Effector memory CD4-positive, alpha-beta T cell (primary cell): ENCODE results near the gene TBX21.

Experiments used
- DNase-seq, 3 donors: peaks; one replicate each; pipeline ENCODE4 v3.0.0-alpha.2; 2020
- H3K27ac ChIP-seq: 2 replicates; pipeline ENCODE4 v1.7.0; 2013; ENCODE audit warnings: mild to moderate bottlenecking, low read length, moderate library complexity; ENCODE audit not compliant: insufficient read depth, poor library complexity, severe bottlenecking
- H3K27me3 ChIP-seq: replicated peaks from 2 replicates; pipeline ENCODE4 v1.7.0; 2013; ENCODE audit warnings: mild to moderate bottlenecking, low read length; ENCODE audit not compliant: insufficient read depth, control insufficient read depth, poor library complexity, severe bottlenecking
- H3K36me3 ChIP-seq: 2 replicates; pipeline ENCODE4 v1.7.0; 2013; ENCODE audit warnings: mild to moderate bottlenecking, low read length, moderate library complexity; ENCODE audit not compliant: control insufficient read depth, insufficient read depth
- H3K4me1 ChIP-seq: 2 replicates; pipeline ENCODE4 v1.7.0; 2013; ENCODE audit warnings: low read length, mild to moderate bottlenecking; ENCODE audit not compliant: control insufficient read depth, insufficient read depth, poor library complexity, severe bottlenecking
- H3K4me3 ChIP-seq: 2 replicates; pipeline ENCODE4 v1.7.0; 2013; ENCODE audit warnings: low read length, low read depth, mild to moderate bottlenecking; ENCODE audit not compliant: insufficient read depth, poor library complexity, severe bottlenecking
- H3K9me3 ChIP-seq: 2 replicates; pipeline ENCODE4 v1.7.0; 2013; ENCODE audit warnings: mild to moderate bottlenecking, low read length, moderate library complexity; ENCODE audit not compliant: control insufficient read depth

Gene TBX21

GRCh38 chr17:47698749-47699535, 34.1 kb upstream of the TBX21 start:
- Histone ChIP-seq H3K4me1 (peaks cover 41% of the 10 kb centered on the region), H3K9me3 (no peaks in the 10 kb centered on the region), H3K27ac (no peak overlapping the region), H3K36me3 (no peaks in the 10 kb centered on the region), H3K27me3 (no peaks in the 10 kb centered on the region), H3K4me3 (no peak overlapping the region)
- peak; percentile 60 to 64 (median 63) for DNase-seq

- Histone ChIP-seq H3K27me3 (no peaks in the 10 kb centered on the region), H3K36me3 (no peaks in the 10 kb centered on the region), H3K4me1 (peaks cover 46% of the 10 kb centered on the region), H3K9me3 (no peaks in the 10 kb centered on the region), H3K27ac (no peak overlapping the region), H3K4me3 (no peak overlapping the region)
- DNase-seq, result no peak
These were observed 33.5 kb upstream of the TBX21 start for GRCh38 chr17:47699536-47699840.

DNA sequence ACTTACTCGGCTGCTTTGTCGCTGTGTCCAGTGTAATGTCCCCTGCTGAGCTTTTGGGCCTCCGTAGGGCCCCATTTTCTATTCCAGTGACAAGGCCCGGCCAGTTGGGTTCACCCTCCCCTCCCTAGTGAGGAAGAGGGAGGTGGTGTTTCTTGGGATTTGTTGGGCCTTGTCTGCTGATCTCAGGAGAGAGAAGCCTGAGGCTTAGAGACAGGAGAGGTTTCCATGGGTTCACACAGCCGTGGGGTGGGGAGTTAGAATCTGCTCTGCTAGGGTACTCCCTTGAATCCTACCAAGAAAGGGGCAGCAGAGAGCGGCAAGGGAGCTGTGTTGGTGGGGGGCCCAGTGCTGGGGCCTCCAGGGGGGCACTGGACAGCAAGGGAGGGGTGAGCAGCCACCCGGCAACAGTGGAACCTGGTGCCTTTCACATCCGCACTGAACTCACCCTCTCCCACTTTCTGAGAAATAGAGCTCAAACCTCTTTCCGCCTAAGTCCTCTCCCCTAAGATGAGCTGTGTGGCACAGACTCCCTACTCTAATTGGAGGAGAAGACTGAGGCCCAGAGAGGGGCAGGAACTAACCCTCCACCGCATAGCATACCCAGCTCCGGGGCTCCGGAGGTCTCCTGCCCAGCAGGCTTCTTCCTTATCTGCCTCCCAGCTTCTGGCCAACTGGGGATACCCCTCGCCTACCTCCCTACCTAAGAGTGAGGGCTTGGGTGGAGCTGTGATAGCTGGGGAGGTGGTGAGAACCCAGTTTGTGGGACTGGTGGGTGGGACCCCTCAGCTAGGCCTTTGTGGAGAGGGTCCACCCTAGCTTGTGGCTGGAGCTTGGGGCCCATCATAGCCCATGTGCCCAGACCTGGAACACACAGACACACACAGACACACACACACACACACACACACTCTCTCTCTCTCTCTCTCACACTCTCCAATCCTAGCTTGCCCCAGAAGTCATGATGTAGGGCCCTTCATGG, 32.3 kb upstream of the TBX21 start:
- Histone ChIP-seq H3K4me1 (peaks cover 48% of the 10 kb centered on the region), H3K27me3 (no peaks in the 10 kb centered on the region), H3K27ac (no peak overlapping the region), H3K9me3 (no peaks in the 10 kb centered on the region), H3K36me3 (no peaks in the 10 kb centered on the region), H3K4me3 (no peak overlapping the region)
- no peak for DNase-seq

DNA sequence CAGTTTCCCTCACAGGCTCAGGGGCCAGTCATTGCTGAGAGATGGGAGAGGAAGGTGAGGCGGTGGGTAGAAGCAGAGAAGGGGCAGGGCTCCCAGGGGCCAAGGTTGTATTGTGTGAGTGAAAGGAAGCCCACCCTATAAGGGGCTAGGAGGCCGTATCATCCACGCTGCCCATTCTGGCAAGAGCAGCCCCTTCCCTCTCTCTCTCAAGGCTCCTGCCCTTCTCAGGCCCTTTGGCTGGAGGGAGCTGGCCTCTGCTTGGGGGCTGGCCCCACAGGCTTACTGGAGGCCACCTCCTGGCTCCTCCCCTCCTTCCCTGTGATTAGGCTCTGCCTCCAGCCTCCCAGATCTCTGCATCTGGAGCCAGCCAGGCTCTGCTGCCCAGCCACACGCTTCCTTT, 31.4 kb upstream of the TBX21 start:
- peaks cover 56% of the 10 kb centered on the region for H3K4me1 ChIP-seq
- H3K36me3 ChIP-seq, result no peaks in the 10 kb centered on the region
- no peaks in the 10 kb centered on the region for H3K9me3 ChIP-seq
- H3K4me3 ChIP-seq, result no peak overlapping the region
- H3K27ac ChIP-seq, result no peak overlapping the region
- no peaks in the 10 kb centered on the region for H3K27me3 ChIP-seq
- no peak for DNase-seq

GRCh38 chr17:47702391-47702995, 30.5 kb upstream of the TBX21 start:
- Histone ChIP-seq H3K36me3 (no peaks in the 10 kb centered on the region), H3K27ac (peak overlapping the region; percentile 16), H3K9me3 (no peaks in the 10 kb centered on the region), H3K27me3 (no peaks in the 10 kb centered on the region), H3K4me1 (peaks cover 65% of the 10 kb centered on the region), H3K4me3 (peak overlapping the region; percentile 33)
- DNase-seq, result no peak

- Histone ChIP-seq H3K4me1 (peaks cover 66% of the 10 kb centered on the region), H3K9me3 (no peaks in the 10 kb centered on the region), H3K27ac (peak overlapping the region; percentile 16), H3K36me3 (no peaks in the 10 kb centered on the region), H3K4me3 (peak overlapping the region; percentile 33), H3K27me3 (no peaks in the 10 kb centered on the region)
- peak in 1 of 3 donors; percentile 41 for DNase-seq
These were observed 29.8 kb upstream of the TBX21 start for GRCh38 chr17:47703191-47703591.

DNA sequence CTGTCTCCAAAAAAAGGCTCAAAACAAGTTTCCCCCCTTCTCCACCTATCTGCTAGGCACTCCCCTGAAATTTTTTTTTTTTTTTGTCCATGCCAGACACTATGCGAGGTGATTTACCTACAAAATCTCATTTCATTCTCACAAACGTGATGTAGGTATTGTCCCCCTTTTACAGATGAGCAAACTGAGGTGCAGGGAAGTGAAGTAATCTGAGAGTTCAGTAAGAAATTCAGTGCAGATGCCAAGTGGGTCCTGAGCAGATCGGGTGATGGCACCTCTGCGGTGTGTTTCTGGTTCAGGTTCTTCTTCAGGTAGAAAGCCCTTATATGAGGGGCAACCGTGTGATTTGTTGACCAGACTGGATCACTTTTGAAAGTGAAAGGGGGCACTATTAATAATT, 29.4 kb upstream of the TBX21 start:
- DNase-seq, result no peak
- Histone ChIP-seq H3K4me3 (peak overlapping the region; percentile 33), H3K27me3 (no peaks in the 10 kb centered on the region), H3K36me3 (no peaks in the 10 kb centered on the region), H3K27ac (peak overlapping the region; percentile 8), H3K4me1 (peaks cover 66% of the 10 kb centered on the region), H3K9me3 (no peaks in the 10 kb centered on the region)

DNA sequence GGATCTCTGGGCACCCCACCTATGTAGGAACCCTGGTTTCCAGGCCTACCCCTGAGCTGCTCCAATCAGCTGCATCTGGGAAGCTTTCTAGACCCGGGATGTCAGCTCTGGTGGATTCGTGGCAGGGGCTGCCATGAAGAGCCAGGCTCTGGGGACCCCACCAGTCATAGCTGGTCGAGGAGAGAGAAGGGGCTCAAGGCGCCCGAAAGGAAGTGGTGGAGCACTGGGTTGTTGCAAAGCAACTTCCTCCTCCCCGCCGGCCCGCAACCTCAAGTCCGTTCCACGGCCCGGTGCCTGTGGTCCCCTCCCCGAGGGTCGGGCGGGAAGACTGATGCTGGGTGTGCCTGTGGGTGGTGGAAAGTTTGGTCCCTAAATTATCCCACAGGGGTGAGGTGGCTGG, 28.9 kb upstream of the TBX21 start:
- DNase-seq, result no peak
- peaks cover 63% of the 10 kb centered on the region for H3K4me1 ChIP-seq
- H3K4me3 ChIP-seq, result no peak overlapping the region
- H3K9me3 ChIP-seq, result no peaks in the 10 kb centered on the region
- H3K27ac ChIP-seq, result peak overlapping the region; percentile 8
- H3K27me3 ChIP-seq, result no peaks in the 10 kb centered on the region
- no peaks in the 10 kb centered on the region for H3K36me3 ChIP-seq

DNA sequence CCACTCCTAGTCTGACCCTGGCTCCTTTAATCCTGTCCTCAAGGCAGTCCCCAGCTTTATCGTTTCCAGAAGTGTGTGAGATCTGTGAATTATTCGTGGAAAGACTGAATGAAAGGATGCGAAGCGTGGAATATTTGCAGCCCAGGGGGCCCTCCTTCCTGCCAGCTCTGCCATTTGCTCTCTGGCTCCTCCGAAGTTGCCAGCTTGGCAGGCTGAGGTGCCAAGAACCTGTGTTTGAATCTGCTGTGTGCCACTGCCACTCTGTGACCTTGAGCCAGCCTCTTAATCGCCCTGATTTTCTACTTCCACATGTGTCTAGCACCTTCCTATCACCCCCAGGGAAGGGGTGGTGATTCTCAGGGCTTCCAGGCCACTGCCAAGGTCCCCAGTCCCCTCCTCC, 28.3 kb upstream of the TBX21 start:
- Histone ChIP-seq H3K27ac (no peak overlapping the region), H3K4me3 (no peak overlapping the region), H3K36me3 (no peaks in the 10 kb centered on the region), H3K9me3 (no peaks in the 10 kb centered on the region), H3K4me1 (peaks cover 61% of the 10 kb centered on the region), H3K27me3 (no peaks in the 10 kb centered on the region)
- no peak for DNase-seq
